Activated T-helper 1 cell treated with Interleukin-2 at 50 U/mL for 16 hours (primary cell): ENCODE measurements around the gene RCSD1.
"Not testable (repeated sequence)": the region's sequence is repeated elsewhere in the genome, so short reads cannot be mapped to it uniquely, and the experiment has no call there.

ENCODE experiments used
- DNase-seq: peaks from one replicate; pipeline ENCODE4 v3.0.0-alpha.2; 2020; ENCODE audit warnings: low read depth

The RCSD1 gene

GRCh38 chr1:167717351-167717750 lies 87.3 kb downstream of the RCSD1 start:
- DNase-seq: no peak

GRCh38 chr1:167718914-167719691 lies 89.1 kb downstream of the RCSD1 start:
- DNase-seq: no peak

- not testable (repeated sequence) for DNase-seq
Measured at GRCh38 chr1:167719715-167720421, 89.8 kb downstream of the RCSD1 start.

DNA sequence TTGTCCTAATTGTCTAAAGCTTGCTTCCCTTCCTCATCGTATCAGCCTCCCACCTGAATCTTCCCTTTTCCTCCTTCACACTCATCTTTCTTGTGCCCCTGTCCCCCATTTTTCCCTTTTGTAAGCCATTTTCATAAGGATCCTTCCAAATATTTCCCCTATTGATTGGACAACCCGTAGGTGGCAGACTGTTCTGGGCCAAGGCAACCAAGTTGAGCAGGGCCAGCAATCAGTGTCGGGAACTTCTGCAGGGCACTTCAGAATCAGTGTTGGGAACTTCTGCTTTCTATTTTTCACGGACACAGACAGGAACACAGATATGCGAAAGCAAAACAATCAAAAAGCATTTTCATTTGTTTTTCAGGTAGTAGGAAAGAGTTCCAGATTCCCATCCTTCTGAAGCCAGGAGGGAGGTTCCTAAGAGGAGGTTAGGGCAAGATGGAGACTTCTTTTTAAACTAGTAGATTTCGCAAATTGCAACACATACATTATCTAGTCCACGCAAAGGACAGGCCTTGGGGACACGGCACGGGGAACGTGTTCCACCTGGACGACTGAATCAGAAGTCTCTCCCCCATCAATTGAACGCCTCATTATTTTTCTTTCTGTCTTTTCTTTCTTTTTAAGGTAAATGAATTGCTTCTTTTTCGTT lies 91.1 kb downstream of the RCSD1 start:
- no peak for DNase-seq

DNA sequence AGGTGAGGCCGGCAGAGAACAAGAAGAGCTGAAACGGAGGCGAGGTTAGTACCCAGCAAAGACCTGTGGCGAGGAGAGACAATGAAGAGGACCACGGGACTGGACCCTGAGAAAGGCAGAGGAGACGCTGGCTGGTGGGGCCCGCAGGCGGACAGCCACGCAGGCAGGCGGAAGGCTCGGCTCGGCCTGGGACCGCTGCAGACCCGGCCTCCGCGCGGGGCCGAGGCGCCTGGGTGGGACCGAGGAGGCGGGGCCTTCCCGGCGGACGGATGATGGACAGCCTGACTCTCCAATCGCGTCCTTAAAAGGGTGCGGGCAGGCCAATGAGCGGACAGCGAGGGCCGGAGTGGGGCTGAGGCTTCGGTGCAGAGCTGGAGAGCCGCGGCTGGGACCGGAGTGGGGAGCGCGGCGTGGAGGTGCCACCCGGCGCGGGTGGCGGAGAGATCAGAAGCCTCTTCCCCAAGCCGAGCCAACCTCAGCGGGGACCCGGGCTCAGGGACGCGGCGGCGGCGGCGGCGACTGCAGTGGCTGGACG lies 91.7 kb downstream of the RCSD1 start, which contains the start of gene MPZL1:
TSS of gene MPZL1 (plus strand) at position 366 of the 535 bp plus-strand sequence. CDS start 170 bp downstream, outside the sequence.
- peak; percentile 84 for DNase-seq

DNA sequence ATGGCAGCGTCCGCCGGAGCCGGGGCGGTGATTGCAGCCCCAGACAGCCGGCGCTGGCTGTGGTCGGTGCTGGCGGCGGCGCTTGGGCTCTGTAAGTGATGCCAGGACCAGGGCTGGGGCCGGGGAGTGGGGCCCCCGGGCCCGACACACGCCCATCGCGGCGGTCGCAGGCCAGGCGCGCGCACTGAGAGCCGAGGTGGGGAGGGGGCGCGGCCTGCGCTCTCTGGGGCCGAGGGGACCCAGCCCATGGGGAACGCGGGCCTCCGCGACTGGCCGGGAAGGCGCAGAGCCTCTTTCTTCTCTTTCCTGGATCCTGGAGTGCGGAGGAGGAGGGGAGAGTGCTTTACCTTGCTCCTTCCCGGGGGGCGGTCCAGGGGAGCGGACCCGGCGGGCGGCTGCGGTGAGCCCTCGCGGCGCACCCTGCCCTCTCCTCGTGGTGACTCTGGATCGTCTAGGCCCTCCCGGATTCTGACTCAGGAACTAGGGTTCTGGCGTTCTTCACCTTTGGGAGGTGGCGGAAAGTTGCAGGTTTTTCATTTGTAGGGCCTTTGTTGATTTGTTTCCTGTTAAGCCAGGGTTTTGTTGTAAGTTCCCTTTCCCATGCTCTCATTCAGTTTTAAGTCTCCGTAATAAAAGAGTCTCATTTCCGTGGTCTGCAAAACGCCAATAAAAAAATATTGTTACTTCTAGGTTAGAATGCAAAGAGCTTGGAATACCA lies 92.3 kb downstream of the RCSD1 start:
- no peak for DNase-seq

- DNase-seq: no peak
Measured at GRCh38 chr1:167722870-167723251, 92.8 kb downstream of the RCSD1 start.

GRCh38 chr1:167723707-167724323 lies 93.8 kb downstream of the RCSD1 start:
- DNase-seq: no peak

DNA sequence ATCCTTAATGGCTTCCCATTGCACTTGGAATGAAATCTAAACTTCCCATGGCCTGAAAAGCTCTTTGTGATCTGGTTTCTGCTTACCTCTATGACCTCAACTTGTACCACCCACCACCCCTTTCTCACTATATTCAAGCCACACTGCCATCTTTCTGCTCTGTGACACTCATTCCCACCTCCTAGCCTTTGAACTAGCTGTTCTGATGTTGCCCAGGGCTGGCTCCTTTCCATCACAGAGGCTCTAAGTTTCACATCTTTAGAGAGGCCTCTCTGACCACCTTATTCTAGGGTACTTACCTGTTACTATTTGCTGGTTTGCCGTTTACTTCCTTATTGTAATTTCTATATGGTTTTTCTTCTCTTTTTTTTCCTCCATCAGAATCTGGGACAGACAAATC lies 96.0 kb downstream of the RCSD1 start:
- no peak for DNase-seq

- DNase-seq: no peak
Measured at GRCh38 chr1:167728818-167729410, 98.9 kb downstream of the RCSD1 start.

- DNase-seq: no peak
Measured at GRCh38 chr1:167734227-167734626, 104.2 kb downstream of the RCSD1 start.

GRCh38 chr1:167734841-167735240 lies 104.8 kb downstream of the RCSD1 start:
- no peak for DNase-seq

DNA sequence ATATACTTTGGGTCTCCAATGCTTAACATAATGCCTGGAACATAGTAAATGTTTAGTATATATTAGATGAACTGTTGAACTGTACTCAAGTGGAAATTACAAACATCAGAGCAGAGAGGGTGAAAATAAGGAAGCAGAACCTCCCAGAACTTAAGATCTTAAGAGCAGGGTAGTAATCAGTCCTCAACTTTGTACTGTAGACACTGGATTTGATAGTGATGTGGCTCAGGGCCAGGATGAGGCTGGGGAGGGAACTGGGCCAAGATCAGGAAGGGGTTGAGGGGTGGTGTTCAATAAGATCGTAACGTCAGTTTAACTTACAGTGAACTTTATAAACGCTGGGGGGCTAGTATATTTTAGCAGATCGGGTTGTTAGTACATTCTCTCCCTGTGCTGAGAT lies 107.1 kb downstream of the RCSD1 start:
- no peak for DNase-seq

- no peak for DNase-seq
Measured at GRCh38 chr1:167738158-167738557, 108.1 kb downstream of the RCSD1 start.

DNA sequence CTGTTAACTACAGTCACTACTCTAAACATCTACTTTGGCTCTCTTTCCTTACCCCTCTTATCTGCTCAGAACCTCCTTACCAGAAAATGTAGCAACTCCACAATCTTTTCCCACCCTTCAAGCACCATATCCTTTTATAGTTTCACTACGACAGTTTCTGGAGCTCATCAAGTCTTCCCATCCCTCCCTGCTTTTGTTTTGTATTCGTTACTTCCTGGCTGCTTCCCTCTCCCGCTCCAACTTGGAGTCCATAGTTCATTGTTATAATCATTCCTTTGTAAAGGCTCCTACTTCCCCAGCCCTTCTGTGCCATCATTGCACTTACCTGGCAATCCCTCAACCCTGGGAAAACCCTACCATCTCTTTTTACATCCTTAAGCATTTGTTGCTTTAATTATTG lies 109.7 kb downstream of the RCSD1 start:
- DNase-seq: no peak

GRCh38 chr1:167741103-167741502 lies 111.1 kb downstream of the RCSD1 start:
- not testable (repeated sequence) for DNase-seq

GRCh38 chr1:167742392-167743057 lies 112.5 kb downstream of the RCSD1 start:
- DNase-seq: not testable (repeated sequence)

DNA sequence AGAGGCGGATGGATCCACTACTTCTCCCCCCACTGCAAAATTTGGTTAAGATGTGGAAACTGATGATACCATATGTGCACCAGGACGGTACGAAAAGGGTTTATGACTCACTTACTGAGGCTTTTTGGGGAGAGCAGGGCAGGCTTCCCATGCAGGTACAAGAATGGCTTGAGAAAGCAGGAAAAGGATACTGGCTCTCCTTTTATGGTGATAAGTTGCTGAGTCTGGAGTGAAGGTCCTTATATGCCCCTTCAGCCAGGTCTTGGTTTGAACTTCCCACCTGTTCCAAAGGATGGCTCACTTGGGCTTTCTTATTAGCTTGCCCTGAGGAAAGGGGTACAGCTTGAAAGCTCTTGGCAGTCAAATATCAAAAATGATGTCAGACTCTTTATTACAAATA lies 114.9 kb downstream of the RCSD1 start:
- no peak for DNase-seq

- DNase-seq: no peak
Measured at GRCh38 chr1:167746013-167746672, 116.1 kb downstream of the RCSD1 start.
